IMR-90 (cell line): ENCODE data around the gene CASP2. TPM values are rescaled to one million over a fixed set of nuclear protein-coding genes. Genes with fewer than 3 reads are reported as not detected.

Source experiments
- ATAC-seq: fragments of 200-7000 bp; cut with Tn5 transposase; 2 replicates; pipeline ENCODE4 v1.9.1; 2020; ENCODE audit warnings: low read depth, mild to moderate bottlenecking, moderate library complexity
- BruUV-seq: library from RNA; stranded (reverse); fragments of 400-500 nt; replicated peaks from 2 replicates; lab custom pipeline; 2021; lab: Mats Ljungman, UMichigan
- CTCF ChIA-PET: fragments of 300-600 bp; formaldehyde crosslinking; extraction: SDS; loops from one replicate; lab custom pipeline; 2021; ENCODE audit warnings: antibody characterized with exemption; lab: Yijun Ruan, JAX
- POLR2A ChIA-PET: fragments of 300-600 bp; sonication (Branson Sonifier 250); formaldehyde crosslinking; loops from one replicate; lab custom pipeline; 2022; ENCODE audit warnings: antibody characterized with exemption; ENCODE audit not compliant: unreplicated experiment; lab: Charles Lee
- DNase-seq: peaks from one replicate; pipeline ENCODE4 v3.0.0; 2013
- H2AFZ ChIP-seq: replicated peaks from 2 replicates; pipeline ENCODE3; 2013; ENCODE audit warnings: low read length, mild to moderate bottlenecking; ENCODE audit not compliant: poor library complexity
- H2AK5ac ChIP-seq: 2 replicates; pipeline ENCODE4 v1.6.1; 2013; ENCODE audit warnings: low read depth, low read length, inconsistent platforms
- H2AK9ac ChIP-seq: replicated peaks from 2 replicates; pipeline ENCODE3; 2013; ENCODE audit warnings: mild to moderate bottlenecking, low read depth, low read length, moderate library complexity; ENCODE audit not compliant: poor library complexity
- H2BK120ac ChIP-seq: 2 replicates; pipeline ENCODE4 v1.6.1; 2013; ENCODE audit warnings: low read depth, low read length, inconsistent platforms
- H2BK15ac ChIP-seq: 3 replicates; pipeline ENCODE4 v1.6.1; 2013; ENCODE audit warnings: low read depth, low read length, inconsistent platforms
- H2BK20ac ChIP-seq: 2 replicates; pipeline ENCODE4 v1.6.1; 2013; ENCODE audit warnings: low read depth, mild to moderate bottlenecking, inconsistent platforms, low read length, moderate library complexity
- H2BK5ac ChIP-seq: 2 replicates; pipeline ENCODE4 v1.6.1; 2013; ENCODE audit warnings: mild to moderate bottlenecking, low read depth, low read length, inconsistent platforms; ENCODE audit not compliant: poor library complexity, severe bottlenecking
- H3K14ac ChIP-seq: replicated peaks from 2 replicates; pipeline ENCODE4 v1.6.1; 2013; ENCODE audit warnings: low read depth, low read length, inconsistent platforms
- H3K18ac ChIP-seq: 2 replicates; pipeline ENCODE4 v1.6.1; 2013; ENCODE audit warnings: low read depth, low read length, control low read depth
- H3K23ac ChIP-seq: 2 replicates; pipeline ENCODE4 v1.6.1; 2013; ENCODE audit warnings: low read depth, low read length, inconsistent platforms
- H3K27ac ChIP-seq: 2 replicates; pipeline ENCODE4 v1.5.1; 2013; ENCODE audit warnings: mild to moderate bottlenecking, control low read depth, low read length; ENCODE audit not compliant: insufficient read depth
- H3K27me3 ChIP-seq: 2 replicates; pipeline ENCODE4 v1.6.1; 2013; ENCODE audit warnings: low read length; ENCODE audit not compliant: control insufficient read depth, insufficient read depth
- H3K36me3 ChIP-seq: 2 replicates; pipeline ENCODE4 v1.6.1; 2013; ENCODE audit warnings: low read length, mixed read lengths; ENCODE audit not compliant: control insufficient read depth, insufficient read depth
- H3K4ac ChIP-seq: 2 replicates; pipeline ENCODE4 v1.6.1; 2013; ENCODE audit warnings: low read depth, low read length, inconsistent platforms
- H3K4me1 ChIP-seq: 2 replicates; pipeline ENCODE4 v1.6.1; 2013; ENCODE audit warnings: low read length, mixed read lengths; ENCODE audit not compliant: control insufficient read depth, insufficient read depth
- H3K4me2 ChIP-seq: 2 replicates; pipeline ENCODE4 v1.6.1; 2013; ENCODE audit warnings: low read depth, mild to moderate bottlenecking, control low read depth, low read length, moderate library complexity
- H3K4me3 ChIP-seq: 2 replicates; pipeline ENCODE4 v1.5.1; 2013; ENCODE audit warnings: low read depth, mild to moderate bottlenecking, control low read depth, low read length, moderate library complexity; ENCODE audit not compliant: insufficient read depth
- H3K56ac ChIP-seq: 2 replicates; pipeline ENCODE4 v1.6.1; 2013; ENCODE audit warnings: low read length, inconsistent platforms; ENCODE audit not compliant: insufficient read depth; ENCODE audit errors: extremely low read depth
- H3K79me1 ChIP-seq, 2 experiments: 2 replicates each; pipeline ENCODE4 v1.6.1; 2013; ENCODE audit warnings: low read length in 2 of 2, inconsistent platforms in 1 of 2, low read depth in 1 of 2
- H3K9ac ChIP-seq: 2 replicates; pipeline ENCODE4 v1.6.1; 2013; ENCODE audit warnings: low read depth, low read length, control low read depth
- H3K9me1 ChIP-seq: 2 replicates; pipeline ENCODE4 v1.6.1; 2013; ENCODE audit warnings: low read length, inconsistent platforms; ENCODE audit not compliant: insufficient read depth
- H3K9me3 ChIP-seq: 2 replicates; pipeline ENCODE4 v1.6.1; 2013; ENCODE audit warnings: low read length; ENCODE audit not compliant: control insufficient read depth, insufficient read depth
- H4K20me1 ChIP-seq: 2 replicates; pipeline ENCODE4 v1.6.1; 2013; ENCODE audit warnings: low read length, inconsistent platforms; ENCODE audit not compliant: insufficient read depth
- H4K5ac ChIP-seq: 2 replicates; pipeline ENCODE4 v1.6.1; 2013; ENCODE audit warnings: mild to moderate bottlenecking, low read depth, low read length, control low read depth
- H4K8ac ChIP-seq, 2 experiments: 2 replicates each; pipeline ENCODE4 v1.6.1; 2013; ENCODE audit warnings: low read depth in 2 of 2, low read length in 2 of 2, control low read depth in 1 of 2, inconsistent platforms in 1 of 2
- H4K91ac ChIP-seq: 2 replicates; pipeline ENCODE4 v1.6.1; 2013; ENCODE audit warnings: low read depth, low read length, inconsistent platforms; ENCODE audit not compliant: insufficient read depth
- BHLHE40 ChIP-seq: fragments of 150-350 bp; IDR thresholded peaks from 2 replicates; pipeline ENCODE4 v1.6.1; 2016; ENCODE audit warnings: mild to moderate bottlenecking, low read depth, low read length
- CTCF ChIP-seq: conservative IDR thresholded peaks from 2 replicates; pipeline ENCODE4 v1.5.1; 2012; ENCODE audit warnings: mild to moderate bottlenecking, low read depth, low read length, improper control_type of control experiment
- MXI1 ChIP-seq: IDR thresholded peaks from 2 replicates; pipeline ENCODE4 v1.6.1; 2012; ENCODE audit warnings: low read depth, mild to moderate bottlenecking, low read length, moderate library complexity, borderline replicate concordance
- NFE2L2 ChIP-seq: fragments of 150-350 bp; IDR thresholded peaks from 2 replicates; pipeline ENCODE4 v1.6.1; 2016; ENCODE audit warnings: low read depth, mild to moderate bottlenecking, low read length
- RAD21 ChIP-seq: IDR thresholded peaks from 2 replicates; pipeline ENCODE4 v1.6.1; 2012; ENCODE audit warnings: low read length, improper control_type of control experiment
- RFX5 ChIP-seq: IDR thresholded peaks from 2 replicates; pipeline ENCODE4 v1.8.0; 2012; ENCODE audit warnings: low read depth, mild to moderate bottlenecking, low read length, moderate library complexity
- WGBS, 2 experiments: methylation state at CpG; one replicate each; pipeline versions ENCODE4 v1.1.5 to v1.1.7; 2013; ENCODE audit warnings: missing lambda C conversion rate in 2 of 2; ENCODE audit not compliant: insufficient read length in 1 of 2; ENCODE audit errors: extremely low coverage in 2 of 2; 5-methylcytosine and 5-hydroxymethylcytosine counted together
- dilution Hi-C: fragments of 300-500 bp; cut with HindIII; formaldehyde crosslinking; loops from one replicate; pipeline ENCODE4 v1.14.3; 2018; ENCODE audit warnings: low sequenced_read_pairs; ENCODE audit not compliant: unreplicated experiment
- in situ Hi-C: fragments of 300-500 bp; cut with MboI; formaldehyde crosslinking; loops from 3 replicates; pipeline ENCODE4 v1.14.3; 2019; ENCODE audit warnings: low sequenced_read_pairs, inconsistent platforms, mixed read lengths
- intact Hi-C: fragments of 100-400 bp; cut with micrococcal nuclease; formaldehyde crosslinking; loops from 2 replicates; pipeline ENCODE4 v1.10.0; 2022
- polyA plus RNA-seq, 3 experiments: library from polyadenylated mRNA; depleted of rRNA; stranded (reverse); fragments of >200 nt; gene quantifications; 2 replicates each; pipeline ENCODE4 v1.2.3, GENCODE V29; 2012; ENCODE audit warnings: low replicate concordance in 1 of 3
- total RNA-seq: library from RNA; depleted of rRNA; stranded (reverse); fragments of >200 nt; gene quantifications from 2 replicates; pipeline ENCODE4 v1.2.3, GENCODE V29; 2012

Gene CASP2
- total and polyA plus RNA-seq, 2 of the 4 experiments (the other 2 are of a cell fraction): 15.4 to 25.6 TPM

- Histone ChIP-seq H4K91ac (no peak overlapping the region), H2BK15ac (no peak overlapping the region), H3K9ac (no peak overlapping the region), H2AK5ac (no peak overlapping the region), H2AFZ (peak overlapping the region; percentile 16), H4K5ac (no peak overlapping the region), H2BK120ac (no peak overlapping the region), H4K20me1 (no peaks in the 10 kb centered on the region), H3K36me3 (no peaks in the 10 kb centered on the region), H3K27me3 (peaks cover 11% of the 10 kb centered on the region), H3K23ac (no peak overlapping the region), H3K56ac (no peak overlapping the region), H4K8ac (no peak overlapping the region), H3K4me1 (0 out of 2 replicates have a peak, but pooled peaks cover 2% of the 10 kb centered on the region), H2BK20ac (no peak overlapping the region), H3K79me1 (no peaks in the 10 kb centered on the region), H3K14ac (no peak overlapping the region), H3K4ac (no peak overlapping the region), H3K27ac (no peak overlapping the region), H3K18ac (no peak overlapping the region), H3K4me2 (no peak overlapping the region), H3K9me1 (no peaks in the 10 kb centered on the region), H2BK5ac (no peak overlapping the region), H3K9me3 (no peaks in the 10 kb centered on the region), H2AK9ac (no peak overlapping the region), H3K4me3 (no peak overlapping the region)
- ATAC-seq (no peak), DNase-seq (no peak)
- WGBS, 2 experiments: no CpG with 5 or more reads among the region's 3 CpGs
- intact Hi-C loops: loop anchor here (5.0 kb wide), 1 partner anchor 139 kb away; the partner anchor contains the start of gene ZYX
- ChIA-PET CTCF (interaction anchor here (0.7 kb wide), 1 partner anchor 173 kb away, joined by 4 read pairs; no protein-coding TSS in a partner anchor), POLR2A (no interaction called here)
- TF ChIP-seq BHLHE40: no peak
- no peak for TF ChIP-seq RAD21
- TF ChIP-seq CTCF: no peak
- no peak for TF ChIP-seq RFX5
- TF ChIP-seq NFE2L2: no peak
- no peak for TF ChIP-seq MXI1
- in situ Hi-C loops: no loop called here
- BruUV-seq: no TSS peak
- dilution Hi-C loops: no loop called here
These were observed 44.5 kb upstream of the CASP2 start for GRCh38 chr7:143243614-143244013.
